Measurements from ENCODE around the gene ZDHHC4.
A peak's percentile ranks its signal among the peaks of the same experiment; 100 is the strongest.

The ZDHHC4 gene

DNA sequence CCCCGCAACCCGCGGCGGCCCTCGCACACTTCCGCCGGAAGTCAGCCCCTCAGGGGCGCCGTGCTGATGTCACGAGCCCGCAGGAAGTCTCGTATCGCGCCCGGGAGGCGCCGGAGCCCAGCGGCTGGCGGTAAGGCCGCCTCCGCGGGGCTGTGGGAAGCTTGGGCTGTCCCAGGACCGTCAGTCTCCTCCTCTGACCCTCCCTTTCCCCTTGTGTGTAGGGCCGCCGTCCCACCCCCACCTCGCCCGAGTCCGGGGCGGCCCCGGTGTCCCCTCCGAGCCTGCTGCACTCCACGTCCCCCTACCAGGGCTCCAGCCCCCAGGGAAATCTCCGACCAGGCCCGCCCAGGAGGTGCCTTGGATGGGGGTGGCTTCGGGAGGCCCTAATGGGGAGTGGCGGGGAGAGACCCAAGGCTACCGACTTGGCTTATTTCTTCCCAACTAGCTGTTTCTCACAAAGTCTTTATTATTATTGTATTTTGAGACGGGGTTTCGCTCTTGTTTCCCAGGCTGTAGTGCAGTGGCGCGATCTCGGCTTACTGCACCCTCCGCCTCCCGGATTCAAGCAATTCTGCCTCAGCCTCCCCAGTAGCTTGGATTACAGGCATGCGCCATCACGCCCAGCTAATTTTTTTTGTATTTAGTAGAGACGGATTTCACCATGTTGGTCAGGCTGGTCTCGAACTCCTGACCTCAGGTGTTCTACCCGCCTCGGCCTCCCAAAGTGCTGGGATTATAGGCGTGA lies at the start of gene ZDHHC4:
ZDHHC4 (plus strand) TSS at position 86 of the 745 bp plus-strand sequence. CDS start 3,108 bp downstream, outside the sequence.
- peak; percentile 59 to 81 for DNase-seq (ENCODE audit: low read depth in 1 of 2, low spot score in 1 of 2)

DNA sequence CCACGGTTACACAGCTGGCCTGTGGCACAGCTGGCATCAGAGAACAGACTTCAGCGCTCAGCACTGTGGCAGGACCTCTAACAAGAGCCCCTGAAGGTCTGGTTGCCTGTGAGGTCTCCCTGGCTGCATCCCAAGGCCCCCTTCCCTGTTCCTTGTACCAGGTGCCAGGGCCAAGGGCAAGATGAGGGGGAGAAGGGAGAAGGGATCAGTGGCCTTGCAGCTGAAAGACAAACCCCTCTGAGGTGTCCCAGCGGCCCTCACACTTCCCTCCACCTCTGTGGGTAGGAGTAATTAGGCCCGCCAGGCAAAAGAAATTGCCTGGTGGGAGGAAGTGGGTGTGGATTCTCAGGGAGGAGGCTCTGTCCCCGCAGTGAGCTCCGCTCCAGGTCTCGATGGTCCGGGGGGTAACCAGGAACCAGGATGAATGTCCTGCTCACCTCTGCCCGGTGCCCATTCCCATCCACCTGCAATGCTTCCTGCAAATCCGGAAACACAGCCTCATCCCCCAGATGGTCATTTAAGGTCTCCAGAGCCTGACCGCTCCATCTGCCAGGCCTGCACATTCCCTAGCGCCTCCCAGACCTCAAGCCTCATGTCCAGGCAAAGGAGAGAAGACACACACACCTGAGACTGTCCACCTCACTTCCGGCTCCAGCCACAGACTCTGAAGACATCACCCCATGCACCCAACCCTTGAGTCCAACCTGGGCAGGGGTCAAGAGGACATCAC lies 48.7 kb upstream of the ZDHHC4 start:
- no peak for DNase-seq (ENCODE audit: low read depth in 1 of 2, low spot score in 1 of 2)

DNA sequence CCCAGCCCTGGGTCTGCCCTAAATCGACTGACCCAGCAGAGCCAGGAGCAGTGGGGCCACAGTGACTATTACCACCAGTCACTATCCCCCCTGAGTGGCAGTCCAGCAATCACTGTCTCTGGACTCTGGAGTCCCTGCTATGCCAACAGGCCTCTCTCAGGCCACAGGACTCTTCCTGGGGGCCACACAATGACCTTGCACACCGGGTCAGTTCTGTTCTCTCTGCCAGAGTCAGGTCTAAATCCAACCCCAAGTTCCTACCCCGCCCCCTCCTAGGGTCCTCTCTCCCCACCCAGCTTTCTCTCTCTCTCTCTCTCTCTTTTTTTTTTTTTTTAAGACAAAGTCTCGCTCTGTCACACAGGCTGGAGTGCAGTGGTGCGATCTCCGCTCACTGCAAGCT lies 47.6 kb upstream of the ZDHHC4 start:
- DNase-seq (ENCODE audit: low read depth in 1 of 2, low spot score in 1 of 2), result no peak

DNA sequence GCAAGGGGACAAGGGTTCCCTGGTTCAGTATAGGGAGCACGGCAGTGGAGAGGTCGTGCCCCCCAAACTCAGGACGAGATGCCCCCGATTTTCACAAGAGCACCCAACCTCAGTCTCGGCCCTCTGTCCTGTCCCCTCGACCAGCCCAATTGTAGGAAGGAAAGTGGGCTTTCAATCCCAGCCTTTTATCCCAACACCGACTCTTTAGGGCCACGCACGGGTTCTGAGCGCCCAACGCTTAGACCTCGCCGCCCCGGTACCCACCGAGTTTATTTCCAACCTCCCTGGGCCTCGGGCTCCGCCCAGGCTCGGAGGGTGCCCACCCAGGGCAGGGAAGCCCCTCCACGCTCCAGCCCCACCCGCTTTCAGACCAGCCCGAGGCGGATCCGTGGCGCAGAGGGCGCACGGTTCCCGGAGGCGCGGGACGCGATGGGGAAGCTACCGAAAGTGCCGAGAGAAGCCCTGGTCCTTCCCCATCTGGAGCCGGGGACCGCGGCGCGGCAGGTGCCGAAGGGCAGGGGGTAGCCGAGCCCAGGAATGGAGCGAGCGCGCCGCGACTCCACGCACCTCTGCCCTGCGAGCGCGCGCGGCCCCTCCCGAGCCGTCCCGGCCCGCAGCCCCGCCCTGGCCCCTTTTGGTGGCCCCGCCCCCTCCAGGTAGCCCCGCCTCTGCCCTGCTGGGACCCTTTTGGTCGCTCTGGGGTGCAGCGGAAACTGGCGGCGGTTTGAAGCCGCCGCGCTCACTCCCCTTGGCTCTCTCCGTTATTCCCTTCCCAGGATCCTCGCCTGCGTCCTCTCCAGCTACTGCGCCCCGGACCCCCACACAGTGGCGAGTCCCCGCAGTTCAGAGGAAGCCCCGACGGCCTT lies 46.4 kb upstream of the ZDHHC4 start:
- DNase-seq (ENCODE audit: low read depth in 1 of 2, low spot score in 1 of 2), result peak; percentile 23

DNA sequence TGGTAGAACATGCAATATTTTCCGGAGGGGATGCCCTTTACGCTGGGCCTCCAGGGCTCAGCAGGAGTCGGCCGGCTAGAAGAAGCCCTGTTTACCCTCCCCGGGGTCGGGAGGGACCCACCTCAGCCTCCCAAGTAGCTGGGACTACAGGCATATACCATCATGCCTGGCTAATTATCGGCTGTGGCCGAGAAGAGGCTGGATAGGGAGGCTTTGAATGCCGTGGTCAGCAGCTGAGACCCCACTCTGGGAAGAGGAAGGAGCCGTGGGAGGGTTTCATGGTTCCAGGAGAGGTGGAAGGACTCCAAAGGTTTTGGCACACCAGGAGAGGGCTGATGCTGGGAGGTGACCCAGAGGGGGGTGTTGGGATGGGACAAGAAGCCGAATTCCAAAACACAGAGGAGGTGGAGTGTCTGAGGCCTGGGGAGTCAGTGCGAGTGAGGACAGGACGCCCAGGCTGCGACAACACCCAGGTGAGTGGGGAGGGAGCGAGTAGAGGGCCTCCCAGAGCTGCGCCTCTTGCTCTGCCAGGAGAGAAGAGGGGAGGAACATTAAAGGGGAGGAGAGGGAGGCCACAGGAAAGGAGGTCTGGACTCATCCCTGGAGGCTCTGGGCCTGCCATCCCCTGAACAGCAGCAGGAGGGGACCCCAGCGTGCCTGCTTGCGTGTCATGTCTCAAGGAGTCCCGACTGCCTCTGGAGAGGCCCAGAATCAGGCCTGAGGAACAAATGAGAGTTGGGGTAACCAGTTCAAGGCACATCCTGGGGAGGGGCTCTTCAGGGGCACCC lies 45.6 kb upstream of the ZDHHC4 start:
- DNase-seq (ENCODE audit: low read depth in 1 of 2, low spot score in 1 of 2), result no peak

DNA sequence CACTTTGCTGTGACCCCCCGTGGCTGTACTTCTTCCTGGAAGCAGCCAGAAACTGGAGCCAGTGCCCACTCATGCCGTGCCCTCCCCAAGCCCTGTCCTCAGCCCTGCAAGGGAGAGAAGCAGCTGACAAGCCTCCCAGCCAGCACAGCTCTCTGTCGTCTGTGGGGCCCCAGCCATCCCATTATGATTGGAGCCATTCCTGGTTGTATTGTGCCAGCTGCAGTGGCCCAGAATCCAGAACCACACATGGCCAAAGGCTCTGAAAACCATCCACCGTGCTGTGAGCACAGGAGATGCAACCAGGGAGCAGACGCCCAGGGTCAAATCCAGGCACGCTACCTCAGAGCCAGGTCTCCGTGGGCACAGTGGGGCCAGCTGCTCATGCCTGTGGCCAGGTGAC lies 44.7 kb upstream of the ZDHHC4 start:
- DNase-seq (ENCODE audit: low read depth in 1 of 2, low spot score in 1 of 2), result no peak

DNA sequence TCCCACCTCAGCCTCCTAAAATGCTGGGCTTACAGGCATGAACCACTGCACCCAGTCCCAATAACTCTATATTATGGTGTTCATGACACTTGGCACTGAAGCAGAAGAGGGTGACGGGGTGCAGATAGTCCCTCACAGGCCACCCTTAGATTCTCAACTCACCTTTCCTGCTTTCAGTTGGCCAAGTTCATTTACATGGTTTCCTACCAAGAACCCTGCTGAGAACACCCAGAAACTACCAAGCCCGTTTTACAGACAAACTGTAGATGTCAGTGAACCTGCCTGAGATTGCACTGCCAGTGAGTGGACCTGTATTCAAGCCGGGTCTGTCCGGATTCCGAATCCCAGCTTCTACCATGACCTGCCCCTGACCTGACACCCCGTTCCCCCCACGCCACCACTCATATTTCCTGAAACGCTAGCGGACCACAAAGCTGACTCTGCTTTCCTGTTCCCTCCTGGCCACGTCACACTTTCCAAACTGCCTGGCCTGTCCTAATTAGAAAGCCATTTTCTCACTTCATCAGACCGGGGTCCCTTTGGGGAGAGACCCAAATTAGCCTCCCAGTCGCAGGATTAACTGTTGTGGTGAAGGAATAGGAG lies 43.3 kb upstream of the ZDHHC4 start:
- no peak for DNase-seq (ENCODE audit: low read depth in 1 of 2, low spot score in 1 of 2)

DNA sequence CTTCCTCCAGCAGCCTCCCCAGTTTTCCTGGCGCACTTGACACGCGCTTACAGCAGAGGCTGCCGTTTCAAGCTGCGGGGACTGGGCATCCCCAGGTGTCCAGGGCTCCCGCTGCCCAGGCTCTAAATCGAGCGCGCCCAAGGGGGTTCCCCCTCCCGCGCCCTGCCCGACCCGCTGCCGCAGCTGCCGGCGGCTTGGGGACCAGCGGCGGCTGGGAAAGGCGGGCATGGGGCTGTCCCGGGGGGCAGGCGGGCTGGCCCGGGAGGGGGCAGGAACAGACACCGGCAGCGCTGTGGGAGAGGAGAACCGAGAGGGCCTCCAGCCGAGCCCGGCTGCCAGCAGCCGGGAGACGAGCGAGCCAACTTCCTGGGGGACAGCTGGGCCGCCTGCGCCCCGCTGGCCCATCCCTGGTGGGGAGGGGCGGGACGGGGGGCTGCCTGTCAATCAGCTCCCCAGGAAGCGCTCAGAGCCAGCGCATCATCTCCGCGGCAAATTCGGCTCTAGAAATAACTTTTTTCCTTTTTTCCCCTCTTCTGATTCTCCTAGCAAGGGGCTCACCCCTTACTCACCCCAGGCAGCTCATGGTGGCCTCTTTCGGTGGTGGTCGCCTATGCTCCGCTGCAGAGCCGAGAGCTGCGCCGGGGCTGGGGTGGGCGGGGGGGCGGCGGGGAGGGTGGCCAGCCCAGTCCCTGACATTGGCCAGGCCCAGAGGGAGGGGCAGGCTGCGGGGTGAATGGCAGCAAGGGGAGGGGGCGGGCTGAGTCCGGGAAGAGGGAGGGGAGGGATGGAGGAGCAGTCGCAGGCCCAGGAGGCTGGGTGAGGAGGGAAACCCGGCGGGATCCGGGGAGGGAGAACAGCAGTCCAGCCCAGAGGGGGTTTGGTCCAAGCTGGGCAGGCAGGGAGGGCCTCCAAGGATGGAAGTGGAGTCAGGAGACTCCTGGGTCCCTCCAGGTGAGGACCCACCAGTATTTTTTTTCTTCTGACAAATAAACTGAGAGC lies 40.7 kb upstream of the ZDHHC4 start:
- no peak for DNase-seq (ENCODE audit: low read depth in 1 of 2, low spot score in 1 of 2)

DNA sequence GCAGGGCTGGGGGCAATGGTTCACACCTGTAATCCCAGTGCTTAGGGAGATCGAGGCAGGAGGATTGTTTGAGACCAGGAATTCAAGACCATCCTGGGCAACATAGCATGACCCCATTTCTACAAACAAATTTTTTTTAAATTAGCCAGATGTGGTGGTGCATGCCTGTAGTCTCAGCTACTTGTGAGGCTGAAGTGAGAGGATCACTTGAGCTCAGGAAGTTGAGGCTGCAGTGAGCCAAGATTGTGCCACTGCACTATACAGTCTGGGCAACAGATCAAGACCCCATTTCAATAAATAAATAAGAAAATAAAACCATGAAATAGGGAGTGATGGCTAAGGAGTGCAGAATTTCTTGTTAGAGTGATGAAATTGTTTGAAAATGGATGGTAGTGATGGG lies 34.9 kb upstream of the ZDHHC4 start:
- DNase-seq (ENCODE audit: low read depth in 1 of 2, low spot score in 1 of 2), result no peak

DNA sequence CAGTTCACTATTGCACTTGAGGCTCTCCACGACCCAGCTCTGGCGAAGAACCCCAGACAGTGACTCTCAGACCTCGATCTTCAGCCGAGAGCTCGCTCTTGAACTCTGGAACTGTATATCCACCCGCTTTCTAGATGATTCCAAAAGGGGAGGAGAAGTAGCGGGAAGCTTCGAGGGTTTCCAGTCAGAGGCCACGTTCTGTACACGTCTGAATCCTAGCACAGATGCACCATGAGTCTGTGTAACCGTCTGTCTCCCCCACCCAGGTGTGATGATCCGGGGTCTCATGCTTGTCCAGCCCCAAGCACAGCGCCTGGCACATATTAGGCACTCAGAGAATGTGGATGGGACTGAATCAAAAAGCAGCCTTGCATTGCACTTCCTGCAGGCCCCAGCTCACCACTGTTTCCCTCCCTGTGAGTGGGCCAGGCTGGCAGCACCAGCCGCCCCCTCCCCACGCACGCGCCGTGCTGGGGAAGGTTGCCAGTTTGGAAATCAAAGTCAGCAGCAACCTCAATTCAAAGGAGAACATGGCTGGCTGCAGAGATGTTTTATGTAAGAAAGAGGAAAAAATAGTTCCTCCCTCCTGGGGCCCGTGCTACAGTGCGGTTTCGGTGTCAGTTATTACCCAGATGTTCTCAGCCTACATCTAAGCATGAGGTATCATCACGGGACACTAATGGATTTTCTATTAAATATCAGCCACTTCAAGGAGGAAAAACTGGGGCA lies 31.7 kb upstream of the ZDHHC4 start:
- DNase-seq (ENCODE audit: low read depth in 1 of 2, low spot score in 1 of 2), result no peak

DNA sequence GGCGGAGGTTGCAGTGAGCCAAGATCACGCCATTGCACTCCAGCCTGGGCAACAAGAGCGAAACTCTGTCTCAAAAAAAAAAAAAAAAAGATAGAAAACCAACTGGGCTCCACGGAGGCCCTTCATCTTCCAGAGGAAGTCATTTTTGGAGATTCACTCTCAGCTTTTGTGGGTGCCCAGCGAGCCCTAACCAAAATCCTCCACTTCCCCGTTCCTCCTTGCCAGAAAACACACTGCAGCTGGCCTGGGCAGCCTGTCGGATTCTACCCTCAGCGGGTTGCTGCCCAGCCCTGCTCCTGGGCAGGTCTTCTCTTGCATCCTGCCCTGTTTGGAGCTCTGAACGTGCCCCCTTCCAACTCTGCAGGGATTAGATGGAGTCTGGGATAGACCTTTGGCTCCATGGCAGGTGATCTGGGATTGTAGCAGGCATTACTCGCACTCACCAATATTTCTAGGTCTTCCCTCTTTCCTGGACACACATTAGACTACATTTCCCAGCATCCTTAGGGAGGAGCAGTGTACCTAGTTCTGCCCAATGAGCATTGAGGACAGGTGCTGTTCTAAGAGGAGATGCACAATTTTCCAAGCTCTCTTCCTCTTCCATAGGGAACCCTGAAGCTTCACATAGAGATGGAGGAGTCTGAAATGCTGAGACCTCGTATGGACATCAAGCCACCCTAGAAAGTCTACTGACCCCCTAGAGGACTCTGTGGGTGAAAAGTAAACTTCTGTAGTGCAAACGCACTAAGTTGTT lies 30.6 kb upstream of the ZDHHC4 start:
- DNase-seq (ENCODE audit: low read depth in 1 of 2, low spot score in 1 of 2), result no peak

DNA sequence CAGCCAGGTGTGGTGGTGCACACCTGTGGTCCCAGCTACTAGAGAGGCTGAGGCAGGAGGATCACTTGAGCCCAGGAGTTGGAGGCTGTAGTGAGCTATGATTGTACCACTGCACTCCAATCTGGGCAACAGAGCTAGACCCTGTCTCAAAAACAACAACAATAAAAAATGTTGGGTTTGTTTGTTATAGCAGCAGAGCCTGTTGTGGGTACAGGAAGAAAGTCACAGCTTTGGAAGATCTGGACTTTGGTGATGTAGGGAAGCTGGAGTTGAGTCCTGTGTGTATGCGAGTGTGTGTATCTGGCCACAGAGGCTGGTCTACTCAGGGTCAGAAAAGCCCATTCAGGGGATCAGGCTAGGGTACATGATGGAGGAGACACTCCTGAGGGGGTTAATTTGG lies 29.9 kb upstream of the ZDHHC4 start:
- DNase-seq (ENCODE audit: low read depth in 1 of 2, low spot score in 1 of 2), result no peak

DNA sequence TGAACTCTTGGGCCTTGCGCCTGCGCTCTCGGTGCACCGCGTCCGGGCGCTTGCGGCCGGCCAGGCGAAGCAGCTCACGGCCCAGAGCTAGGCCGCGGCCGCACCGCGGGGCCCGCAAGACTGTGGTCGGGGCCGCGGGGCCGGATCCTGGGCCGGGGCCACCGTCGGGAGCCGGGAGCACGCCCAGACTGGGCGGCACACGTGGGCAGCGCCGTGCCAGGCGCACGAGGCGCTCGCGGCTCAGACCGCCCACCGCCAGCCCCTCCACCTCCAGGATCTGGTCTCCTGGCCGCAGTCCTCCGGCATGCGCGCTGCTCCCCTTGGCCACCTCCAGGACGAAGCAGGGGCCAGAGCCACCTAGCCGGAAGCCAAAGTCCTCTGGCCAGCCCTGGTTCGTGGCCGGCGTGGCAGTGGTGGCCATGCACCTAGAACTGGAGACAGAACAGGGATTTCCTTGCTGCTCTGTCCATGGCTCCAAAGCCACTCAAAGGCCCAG lies 26.2 kb upstream of the ZDHHC4 start, which contains the start of gene GRID2IP:
GRID2IP (minus strand) TSS at position 446 of the 496 bp plus-strand sequence; CDS start at position 421, 25 bp downstream.
- DNase-seq (ENCODE audit: low read depth in 1 of 2, low spot score in 1 of 2), result no peak

DNA sequence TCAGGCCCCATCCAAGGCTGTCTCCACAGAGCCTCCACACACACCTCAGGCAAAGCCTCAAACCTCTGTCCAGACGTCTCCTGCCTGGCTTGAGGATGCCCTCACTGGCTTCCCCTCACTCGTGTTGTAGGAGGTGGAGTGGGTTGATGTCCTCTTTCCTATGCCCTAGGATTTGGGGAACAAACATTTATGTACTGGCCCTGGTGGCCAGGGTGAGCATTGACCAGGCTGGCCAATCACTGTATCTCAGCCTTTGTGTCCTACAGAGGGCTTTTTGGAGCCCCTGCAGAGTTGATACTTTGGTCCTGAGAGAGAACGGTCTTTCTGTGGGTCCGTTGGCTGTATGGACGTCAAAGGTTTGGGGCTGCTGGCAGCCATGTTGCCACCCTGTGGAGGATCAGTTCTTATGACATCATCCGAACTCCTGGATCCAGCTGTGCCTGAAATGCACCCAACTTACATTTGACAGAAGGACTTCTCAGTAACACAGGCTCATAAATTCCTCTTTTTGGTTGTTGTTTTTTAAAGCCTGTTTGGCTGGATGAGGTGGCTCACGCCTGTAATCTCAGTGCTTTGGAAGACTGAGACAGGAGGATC lies 23.7 kb upstream of the ZDHHC4 start:
- DNase-seq (ENCODE audit: low read depth in 1 of 2, low spot score in 1 of 2), result no peak

DNA sequence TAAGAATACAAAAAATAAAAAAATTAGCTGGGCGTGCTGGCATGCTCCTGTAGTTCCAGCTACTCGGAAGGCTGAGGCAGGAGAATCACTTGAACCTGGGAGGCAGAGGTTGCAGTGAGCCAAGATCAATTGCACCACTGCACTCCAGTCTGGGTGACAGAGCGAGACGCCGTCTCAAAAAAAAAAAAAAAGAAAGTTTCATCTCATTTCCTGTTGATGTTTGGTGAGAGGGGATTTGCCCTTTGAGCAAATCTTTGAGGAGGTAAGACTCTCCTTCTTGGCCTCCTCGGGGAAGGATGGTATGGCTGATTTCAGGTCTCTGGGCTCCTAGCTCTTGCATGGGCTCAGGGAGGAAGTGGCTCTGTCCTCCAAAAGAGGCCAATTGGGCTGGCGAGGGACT lies 22.4 kb upstream of the ZDHHC4 start:
- DNase-seq (ENCODE audit: low read depth in 1 of 2, low spot score in 1 of 2), result no peak

DNA sequence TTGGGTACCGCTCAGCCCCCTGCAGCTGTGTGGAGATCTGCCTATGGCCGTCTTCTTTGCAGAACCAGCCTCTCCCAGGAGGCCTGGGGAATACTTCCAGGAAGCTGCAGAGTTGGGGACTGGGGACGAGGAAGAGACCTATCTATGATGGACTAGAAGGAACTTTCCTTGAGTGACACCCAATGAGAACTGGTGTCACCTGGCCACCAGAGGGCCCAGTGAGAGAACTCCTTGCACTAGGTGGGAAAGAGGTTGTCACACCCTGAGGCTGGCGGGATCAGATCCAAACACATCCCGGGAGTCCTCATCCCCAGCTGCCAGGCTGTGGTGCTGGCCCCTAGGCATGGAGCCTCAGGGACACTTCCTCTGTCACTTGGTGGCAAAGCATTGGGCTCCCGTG lies 21.1 kb upstream of the ZDHHC4 start:
- no peak for DNase-seq (ENCODE audit: low read depth in 1 of 2, low spot score in 1 of 2)

DNA sequence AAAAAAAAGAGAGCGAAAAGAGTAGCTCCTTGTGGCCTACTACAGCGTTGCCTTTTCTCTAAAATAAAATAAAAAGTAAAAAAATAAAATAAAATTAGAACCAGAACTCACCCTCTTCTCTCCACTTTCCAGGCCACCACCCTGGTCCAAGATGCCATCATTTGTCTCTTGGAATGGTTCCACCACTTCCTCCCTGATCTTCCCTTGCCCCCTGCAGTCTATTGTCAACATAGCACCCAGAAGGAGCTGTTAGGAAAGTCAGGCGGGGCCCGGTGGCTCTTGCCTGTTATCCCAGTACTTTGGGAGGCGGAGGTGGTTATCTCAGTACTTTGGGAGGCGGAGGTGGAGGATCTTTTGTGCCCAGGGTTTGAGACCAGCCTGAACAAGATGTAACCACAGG lies 18.4 kb upstream of the ZDHHC4 start:
- DNase-seq (ENCODE audit: low read depth in 1 of 2, low spot score in 1 of 2), result no peak

Data from activated T-helper 1 cell treated with anti-CD3 and anti-CD28 coated beads, Interleukin-2, amount 50 U/mL, for 16 hours (primary cell).